Measurements from ENCODE around the gene IL22.

Gene IL22

DNA sequence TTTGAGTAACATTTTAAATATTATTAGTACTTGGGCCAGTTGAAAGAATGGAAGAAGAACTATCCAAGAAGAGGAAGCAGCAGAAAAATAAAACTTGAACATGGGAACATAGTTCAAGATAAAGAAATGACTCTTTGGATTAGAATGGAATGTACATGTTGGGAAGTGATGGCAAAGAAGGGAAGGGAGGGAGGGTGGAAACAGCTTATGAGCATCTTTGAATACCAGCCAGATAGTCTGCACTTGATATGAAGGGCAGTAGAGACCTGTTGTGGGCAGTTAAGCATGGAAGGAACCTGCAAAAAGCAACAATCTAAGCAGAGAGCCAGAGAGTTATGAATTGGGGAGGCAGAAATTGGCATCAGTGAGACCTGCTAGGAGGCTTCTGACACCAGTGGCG is 10.0 kb upstream of the IL22 start:
- no peak for DNase-seq

DNA sequence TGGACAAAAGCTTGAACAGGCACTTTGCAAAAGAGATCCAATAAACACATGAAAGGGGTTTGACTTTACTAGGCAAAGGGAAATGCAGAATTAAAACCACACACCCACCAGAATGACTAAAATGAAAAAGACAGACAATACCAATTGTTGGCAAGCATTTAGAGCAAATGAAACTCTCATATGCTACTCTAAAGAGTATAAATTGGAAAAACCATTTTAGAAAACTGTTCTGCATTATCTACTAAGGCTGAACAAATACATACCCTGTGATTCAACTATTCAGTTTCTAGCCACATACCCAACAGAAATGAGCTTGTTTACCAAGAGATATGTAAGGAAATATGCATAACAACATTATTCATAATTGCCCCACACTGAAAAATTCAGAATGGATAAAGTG is 8.5 kb upstream of the IL22 start:
- DNase-seq: no peak

DNA sequence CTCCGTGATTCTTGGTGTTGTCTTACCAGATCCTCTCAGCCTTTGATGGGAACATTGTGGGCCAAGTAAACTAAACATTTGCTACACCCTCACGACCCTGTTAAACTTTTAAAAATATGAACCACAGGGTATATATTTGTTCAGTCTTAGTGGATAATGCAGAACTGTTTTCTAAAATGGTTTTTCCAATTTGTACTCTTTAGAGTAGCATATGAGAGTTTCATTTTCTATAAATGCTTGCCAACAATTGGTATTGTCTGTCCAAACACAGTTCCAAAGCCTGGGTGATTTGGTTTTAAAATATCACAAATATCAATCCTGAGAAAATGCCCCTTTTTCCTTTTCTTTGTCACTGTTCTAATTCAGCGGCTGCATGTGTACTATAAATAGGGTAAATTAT is 6.7 kb upstream of the IL22 start:
- no peak for DNase-seq

DNA sequence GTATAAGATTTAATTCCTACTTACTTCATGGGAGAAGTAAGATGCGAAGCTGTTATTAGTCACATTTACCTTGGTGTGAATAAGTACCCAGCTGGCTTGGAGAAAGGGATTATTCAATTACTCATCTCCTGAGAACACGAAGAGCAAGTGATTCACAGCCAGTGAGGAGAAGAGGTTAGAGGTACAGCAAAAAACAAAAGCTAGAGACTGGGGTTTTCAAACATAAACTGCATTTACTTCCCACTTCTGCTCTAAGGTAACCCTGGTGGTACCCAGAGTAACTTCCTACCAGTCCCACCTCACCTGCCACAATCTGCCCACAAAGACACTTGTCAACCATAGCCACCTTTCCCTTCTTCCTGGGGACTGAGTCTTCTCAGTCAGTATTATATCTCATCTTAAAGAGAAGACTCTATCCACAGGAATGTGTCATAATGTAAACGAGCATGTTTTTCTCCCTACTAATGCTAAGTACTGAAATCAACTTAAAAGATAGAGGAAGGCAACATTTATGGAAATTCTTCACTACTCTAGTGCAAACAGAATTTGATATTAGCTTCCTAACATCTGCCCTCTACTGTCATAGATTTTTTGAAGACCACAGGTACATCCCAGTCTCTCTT is 6.0 kb upstream of the IL22 start:
- DNase-seq: peak; percentile 10

DNA sequence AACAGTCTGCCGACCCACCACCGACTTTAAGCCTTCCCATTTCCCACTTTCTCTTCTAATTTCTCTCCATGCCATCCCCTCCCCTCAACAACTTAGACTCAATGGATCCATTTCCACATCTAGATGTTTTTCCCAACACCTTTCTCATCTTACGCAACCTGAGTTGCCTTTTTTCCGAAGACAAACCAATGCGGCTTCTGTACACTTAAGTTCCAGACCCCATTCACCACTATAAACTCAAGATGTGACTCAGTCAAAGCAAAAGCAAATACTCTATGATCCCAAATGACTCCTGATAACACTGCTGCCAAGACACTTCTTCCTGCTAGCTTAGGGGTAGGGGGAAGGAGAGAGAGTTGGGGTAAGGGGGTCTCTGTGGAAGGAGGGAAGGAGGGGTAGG is 1.3 kb downstream of the IL22 start:
- DNase-seq: no peak

DNA sequence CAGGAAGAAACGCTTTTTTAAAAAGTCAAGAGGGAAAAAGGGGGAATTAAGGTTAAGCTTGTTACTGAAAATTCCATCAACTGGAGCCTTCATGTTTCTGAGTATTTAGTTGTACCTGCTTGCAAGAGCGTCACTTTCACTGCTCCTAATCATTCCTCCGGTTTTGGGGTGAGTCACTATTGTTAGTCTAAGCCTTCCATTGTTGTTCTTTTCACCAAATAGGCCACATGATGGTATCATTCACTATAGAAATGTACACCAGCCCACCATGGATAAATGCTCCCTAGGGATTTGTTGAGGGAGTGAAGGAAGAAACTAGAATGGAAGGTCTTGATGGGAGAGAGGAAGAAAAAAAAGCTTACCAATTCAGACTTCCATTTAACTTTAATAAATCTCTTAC is 3.0 kb downstream of the IL22 start:
- no peak for DNase-seq

DNA sequence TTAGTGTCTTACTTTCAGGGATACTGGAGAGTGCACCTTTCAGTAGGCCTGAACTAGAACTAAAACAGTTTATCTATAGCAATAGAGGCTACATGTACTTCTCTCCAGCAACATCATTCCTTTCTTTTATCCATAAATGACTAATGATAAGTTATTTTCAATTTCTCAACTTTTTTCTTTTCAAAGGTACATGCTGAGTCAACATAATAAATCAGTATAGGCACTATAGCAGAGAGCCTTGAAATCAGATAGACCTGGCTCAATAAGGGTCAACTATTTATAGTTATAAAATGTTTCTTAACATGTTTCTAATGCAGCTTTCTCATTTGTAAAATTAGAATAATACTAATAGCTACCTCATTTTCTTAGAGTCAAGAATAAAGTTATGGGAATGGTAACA is 5.6 kb downstream of the IL22 start:
- DNase-seq: no peak

DNA sequence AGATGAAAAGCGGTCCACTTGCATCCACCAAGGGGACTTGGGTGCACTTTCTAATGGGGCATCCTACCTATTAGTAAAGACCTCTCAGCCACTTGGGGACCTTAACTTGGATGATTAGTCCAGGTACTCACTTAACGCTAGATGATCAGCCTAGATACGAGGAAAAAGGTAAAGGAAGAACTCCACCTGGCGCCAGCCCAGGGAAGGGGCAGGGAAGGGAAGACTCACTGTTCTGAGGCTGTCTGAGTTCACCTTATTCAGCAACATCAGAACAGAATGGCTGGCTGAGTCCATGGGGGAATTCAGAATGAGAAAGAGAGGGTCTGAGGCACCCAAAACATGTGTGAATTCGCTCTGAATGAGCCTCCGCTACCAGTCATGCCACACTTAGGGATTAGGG is 7.1 kb downstream of the IL22 start:
- no peak for DNase-seq

DNA sequence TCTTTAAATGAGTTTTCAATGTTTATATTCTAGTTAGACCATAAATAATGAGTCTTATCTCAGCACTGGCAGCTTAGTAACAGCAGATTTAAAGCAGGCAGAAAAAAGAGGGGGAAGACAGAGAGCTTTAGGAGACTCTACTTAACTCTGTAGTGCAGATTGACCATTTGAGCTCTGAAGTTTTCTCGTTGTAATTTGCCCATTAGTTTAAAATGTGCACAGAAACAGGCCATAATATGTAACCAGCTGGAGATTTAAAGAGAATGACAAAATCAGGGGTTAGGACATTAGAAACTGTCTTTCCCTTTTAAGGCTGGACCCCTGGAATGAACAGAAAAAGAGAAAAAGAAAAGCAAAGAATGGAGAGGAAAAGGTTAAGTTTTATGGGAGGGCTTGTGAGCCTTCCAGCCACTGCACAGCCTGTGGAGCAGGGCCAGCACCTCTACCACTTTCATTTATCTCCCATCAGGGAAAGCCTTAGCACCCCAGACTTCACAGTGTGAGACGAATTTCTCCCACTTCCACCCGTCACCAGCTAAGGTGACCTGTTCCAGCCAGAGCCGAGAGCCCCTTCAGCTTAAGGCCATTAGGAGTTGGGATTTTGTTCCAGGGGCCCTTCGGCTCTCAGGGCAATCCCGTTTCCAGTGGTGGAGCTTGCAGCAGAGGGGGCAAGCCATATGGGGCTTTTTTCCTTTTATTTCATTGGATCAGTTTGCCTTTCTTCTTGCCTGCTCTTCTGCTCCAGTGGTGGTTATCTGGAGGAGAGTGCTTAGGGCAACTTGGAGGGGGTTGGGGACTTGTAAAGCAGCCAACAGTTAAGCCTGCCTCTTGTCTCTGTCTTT is 8.0 kb downstream of the IL22 start:
- DNase-seq: no peak

DNA sequence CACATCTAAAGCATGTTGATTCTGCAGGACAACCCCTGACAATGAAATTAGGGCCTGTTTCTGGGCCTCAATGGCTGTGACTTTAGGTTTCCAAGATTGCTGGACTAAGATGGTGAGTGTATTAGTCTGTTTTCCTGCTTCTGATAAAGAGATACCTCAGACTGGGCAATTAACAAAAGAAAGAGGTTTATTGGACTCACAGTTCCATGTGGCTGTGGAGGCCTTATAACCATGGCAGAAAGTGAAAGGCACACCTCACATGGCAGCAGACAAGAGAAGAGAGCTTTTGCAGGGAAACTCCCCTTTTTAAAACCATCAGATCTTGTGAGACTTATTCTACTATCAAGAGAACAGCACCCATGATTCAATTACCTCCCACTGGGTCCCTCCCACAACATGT is 10.6 kb downstream of the IL22 start:
- no peak for DNase-seq

DNA sequence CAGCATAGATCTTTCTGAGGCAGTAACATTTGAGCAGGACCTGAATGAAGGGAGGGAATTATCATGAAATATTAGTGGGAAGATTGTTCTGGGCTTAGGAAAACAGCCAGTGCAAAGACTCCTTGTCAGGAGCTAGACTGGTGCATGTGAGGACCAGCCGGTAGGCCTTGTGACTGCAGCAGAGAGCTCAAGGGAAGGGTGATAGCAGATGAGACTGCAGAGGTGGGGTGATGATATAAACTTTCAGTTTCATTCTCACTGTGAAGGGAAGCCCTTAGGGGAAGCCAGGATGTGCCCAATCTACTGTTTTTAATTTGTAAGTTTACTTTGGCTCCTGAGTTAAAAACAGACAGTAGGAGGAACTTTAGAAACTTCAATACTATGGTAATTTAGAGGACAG is 12.4 kb downstream of the IL22 start:
- peak; percentile 44 for DNase-seq

DNA sequence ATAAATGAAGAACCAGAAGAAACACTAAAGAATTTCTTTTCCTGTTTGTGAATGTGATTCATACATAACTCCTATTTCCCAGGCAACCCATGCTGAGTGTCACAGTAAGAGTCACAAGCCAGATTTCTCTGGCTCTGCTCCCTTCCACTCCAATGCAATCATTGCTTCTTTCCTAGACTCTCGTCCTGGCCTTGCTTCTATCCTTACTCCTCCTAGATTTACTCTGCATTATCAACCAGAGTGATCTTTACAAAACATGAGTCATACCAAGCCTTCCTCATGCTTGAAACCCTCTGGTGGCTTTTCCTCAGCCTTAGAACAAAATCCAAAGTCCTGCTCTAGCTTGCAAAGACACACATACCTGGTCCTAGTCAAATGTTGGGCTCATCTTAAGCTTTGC is 13.3 kb downstream of the IL22 start:
- DNase-seq: no peak

DNA sequence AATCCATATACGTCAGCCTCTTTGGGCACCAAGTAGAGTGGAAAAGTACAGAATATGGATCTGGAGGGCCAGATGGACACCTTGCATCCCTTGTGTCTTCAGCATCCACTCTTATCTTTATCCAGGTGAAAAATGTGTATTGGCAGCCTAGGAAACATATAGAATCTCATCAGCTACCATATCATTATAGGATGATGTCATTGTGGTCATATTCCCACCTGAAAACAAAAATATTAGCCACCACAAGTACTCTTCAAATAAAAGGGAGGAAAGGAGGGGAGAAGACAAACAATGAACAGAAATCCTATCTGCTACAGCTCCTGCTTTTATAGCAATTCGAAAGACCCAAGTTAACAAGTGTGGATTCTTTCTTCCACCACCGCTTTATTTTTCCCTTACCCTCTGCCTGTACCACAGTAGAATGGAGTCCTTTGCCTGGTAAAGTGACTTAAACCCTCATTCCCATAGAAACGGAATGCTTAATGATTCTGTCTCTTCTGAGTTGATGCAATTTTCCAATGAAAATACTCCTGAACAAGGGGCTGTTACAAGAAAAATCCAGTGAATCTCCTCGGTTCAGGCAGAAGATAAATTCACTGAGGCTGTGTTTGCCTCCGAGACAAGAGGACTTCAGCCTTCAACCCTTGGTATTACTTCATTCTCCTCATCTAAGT is 14.0 kb downstream of the IL22 start:
- DNase-seq: no peak

DNA sequence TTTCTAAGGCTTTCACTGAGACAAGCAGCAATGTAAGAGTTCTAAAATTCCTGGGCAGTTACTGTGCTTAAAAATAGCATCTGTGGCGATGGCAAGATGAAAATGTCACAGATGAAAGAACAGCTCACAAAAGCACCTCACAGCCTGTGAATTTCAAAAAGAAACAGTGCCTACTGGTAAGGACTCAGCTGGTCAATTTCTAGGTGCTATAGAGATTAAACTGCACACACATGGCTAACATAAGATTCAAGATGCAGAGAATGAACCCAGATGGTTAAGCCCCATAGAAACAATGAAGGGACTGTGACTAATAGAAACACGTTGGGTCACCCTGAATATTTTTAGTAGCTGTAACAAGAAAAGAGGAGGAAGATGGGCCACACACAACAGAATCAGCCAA is 15.8 kb downstream of the IL22 start:
- DNase-seq: no peak

DNA sequence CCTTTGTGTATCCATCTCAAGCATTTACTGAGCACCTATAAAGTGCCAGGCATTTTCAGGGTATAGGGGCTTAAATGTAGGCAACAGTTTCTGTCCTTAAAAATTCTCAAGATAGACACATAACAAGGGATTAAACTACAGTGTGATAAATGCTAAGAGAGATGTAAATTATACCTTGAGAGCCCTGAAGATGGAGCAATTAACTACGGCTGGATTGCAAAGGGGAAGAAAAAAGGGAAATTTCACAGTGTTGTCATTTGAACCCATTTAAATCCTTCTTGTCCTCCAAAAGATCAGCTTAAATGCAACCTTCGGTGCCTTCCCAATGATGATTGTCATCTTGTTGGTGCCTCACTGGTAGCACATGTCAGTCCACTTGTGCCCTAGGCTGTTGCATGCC is 16.3 kb downstream of the IL22 start:
- no peak for DNase-seq

DNA sequence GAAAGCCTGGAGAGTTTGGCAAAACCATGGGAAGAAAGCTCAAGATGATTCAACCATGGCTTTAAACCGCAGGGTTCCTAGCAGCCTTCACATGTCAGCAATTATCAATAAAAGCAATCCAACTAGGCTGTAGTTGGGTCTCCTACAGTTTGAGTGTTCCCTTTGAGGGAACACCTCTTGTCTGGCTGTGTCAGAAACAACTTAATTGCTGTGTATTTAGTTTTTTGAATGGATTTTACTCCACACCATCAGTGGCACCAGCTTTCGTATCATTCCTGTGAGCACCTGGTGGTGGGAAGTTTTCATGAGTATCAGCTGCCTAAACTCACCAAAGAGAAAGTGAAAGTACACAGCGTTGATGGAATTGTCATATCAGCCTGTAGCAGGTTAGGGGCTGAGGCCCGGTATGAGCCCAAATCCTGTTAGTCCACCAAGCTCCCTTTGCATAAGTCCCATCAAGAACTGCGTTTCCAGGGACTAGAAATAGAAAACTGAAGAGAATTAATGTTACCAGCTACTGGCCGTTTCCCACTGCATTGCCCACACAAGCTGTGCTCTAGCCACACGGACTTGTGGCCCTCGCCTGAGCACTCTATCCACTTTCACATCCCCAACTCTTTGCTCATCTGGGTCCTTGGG is 16.9 kb downstream of the IL22 start:
- no peak for DNase-seq

DNA sequence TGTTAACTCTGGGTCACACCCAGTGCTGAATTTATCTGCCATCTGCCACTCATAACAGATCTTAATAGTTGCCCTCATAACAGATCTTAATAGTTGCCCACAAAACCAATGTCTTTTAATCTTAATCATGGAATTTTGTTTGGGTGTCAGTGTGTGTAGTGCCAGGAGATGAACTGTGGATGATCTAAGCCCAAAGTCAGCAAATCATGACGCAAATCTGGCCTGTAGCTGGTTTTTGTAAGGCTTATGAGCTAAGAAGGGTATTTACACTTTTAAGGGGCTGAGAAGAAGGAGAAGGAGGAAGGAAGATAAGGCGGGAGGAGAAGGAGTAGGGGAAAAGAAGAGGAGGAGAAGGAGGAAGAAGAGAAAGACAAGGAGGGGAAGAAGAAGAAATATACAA is 17.8 kb downstream of the IL22 start:
- DNase-seq: no peak

DNA sequence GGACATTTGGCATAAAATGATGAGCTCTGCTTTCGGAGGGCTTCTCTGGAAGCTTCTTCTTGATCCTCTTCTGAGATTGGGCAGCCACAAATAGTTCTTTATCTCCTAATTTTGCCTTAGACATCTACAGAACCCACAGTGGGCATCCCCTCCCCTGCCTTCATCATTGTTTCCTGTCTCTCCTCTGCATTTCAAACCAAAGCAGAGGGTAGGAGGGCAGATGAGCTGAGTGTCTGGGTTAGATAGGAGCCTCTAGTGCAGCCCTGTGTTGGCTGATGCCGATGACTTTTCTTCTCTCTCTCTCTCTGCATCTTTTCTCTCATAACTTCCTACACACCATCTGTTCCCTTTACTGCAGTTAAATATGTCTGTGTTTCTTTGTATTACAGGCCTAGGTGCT is 19.3 kb downstream of the IL22 start:
- no peak for DNase-seq

DNA sequence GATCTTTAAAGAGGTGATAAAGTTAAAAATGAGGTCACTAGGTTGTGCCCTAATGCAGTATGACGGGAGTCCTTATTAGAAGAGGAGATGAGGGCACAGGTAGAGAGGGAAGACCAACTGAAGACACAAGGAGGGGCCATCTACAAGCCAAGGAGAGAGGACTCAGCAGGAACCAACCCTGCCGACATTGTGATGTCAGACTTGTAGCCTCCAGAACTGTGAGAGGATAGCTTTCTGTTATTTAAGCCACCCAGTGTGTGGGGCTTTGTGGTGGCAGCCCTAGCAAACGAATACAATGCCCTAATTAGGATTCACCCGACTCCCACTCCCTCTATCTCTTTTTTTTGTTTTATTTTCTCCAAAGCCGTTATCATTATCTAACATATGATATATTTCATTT is 19.9 kb downstream of the IL22 start:
- no peak for DNase-seq

DNA sequence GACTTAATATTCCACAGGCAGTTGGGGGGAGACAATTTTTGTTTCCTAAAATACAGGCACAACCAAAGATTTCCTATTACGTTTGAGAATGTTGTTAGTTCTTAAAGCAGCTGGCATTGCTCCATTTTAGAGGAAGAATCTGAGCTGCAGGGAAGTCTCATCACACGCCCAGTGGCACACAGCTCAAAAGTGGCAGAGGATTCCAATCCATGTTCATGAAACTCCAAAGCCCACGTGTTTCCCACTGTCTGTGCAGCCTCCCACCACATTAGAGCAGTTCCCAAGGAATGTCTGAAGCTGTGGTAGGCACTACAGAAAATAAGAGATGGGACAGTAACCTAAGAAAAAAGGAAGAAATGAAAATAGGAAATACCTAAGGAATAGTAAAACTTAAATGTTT is 21.7 kb downstream of the IL22 start:
- no peak for DNase-seq

DNA sequence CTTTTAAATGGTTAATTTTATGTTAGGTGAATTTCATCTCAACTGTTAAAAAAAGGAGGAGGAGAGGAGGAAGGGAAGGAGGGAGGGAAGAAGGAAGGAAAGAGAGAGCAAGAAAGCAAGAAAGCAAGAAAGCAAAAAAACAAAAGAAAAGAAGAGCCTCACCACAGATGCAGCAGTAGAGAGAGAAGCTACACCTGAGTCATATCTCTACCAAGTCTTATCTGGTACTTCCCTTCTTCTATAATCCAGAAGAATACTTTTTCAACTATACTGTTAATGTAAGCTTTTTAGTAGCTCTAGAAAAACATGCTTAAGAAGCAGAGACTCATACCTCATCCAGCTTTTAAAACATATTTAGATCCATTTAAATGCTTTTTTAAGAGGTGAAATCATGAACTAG is 22.2 kb downstream of the IL22 start:
- DNase-seq: no peak

DNA sequence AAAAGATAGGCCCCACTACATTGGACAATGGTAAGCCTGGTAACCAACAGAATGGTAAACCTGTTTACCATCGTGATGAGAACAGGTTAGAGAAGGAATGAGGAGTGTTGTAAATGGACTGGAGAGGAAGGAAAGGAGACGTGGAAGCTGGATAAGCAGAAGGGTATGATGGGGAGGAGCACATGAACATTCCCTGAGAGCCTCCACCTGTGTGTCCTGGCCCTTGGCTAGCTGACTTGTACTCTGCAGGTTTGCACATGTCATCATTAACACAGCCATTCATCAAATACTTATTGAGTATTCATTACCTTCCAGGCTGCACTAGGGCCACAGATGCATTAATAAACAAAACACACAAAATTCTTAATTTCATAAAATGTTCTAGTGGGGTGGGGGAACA is 23.4 kb downstream of the IL22 start:
- DNase-seq: no peak

DNA sequence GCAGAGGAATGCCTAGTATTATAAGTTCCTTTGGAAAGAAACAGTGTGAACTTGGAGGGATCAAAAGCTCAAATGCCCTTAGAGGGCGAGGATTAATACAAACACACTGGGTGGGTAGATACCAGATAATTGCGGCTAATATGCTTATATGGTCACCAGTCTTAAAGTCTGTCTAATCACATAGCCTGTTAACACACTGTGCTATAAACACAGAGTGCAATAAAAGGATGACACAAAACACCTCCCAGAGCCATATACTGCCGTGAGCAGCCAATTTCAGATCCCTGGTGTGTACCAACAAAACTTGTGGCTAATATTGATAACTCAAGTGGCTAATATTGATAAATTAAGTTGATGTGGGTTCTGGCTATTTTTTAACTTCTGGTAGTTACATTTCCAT is 26.0 kb downstream of the IL22 start:
- DNase-seq: no peak

Data from stimulated activated naive CD4-positive, alpha-beta T cell treated with Interleukin-2 at 50 U/mL for 16 hours (primary cell).